ENCODE data around the gene MINK1. TPM values are rescaled to one million over a fixed set of nuclear protein-coding genes. Genes with fewer than 3 reads are reported as not detected.

The MINK1 gene
- total and polyA plus RNA-seq, 2 of the 8 experiments (the other 6 are each of a cell fraction or from before 2014, with no cell fraction given), result 26.9 to 77.7 TPM

DNA sequence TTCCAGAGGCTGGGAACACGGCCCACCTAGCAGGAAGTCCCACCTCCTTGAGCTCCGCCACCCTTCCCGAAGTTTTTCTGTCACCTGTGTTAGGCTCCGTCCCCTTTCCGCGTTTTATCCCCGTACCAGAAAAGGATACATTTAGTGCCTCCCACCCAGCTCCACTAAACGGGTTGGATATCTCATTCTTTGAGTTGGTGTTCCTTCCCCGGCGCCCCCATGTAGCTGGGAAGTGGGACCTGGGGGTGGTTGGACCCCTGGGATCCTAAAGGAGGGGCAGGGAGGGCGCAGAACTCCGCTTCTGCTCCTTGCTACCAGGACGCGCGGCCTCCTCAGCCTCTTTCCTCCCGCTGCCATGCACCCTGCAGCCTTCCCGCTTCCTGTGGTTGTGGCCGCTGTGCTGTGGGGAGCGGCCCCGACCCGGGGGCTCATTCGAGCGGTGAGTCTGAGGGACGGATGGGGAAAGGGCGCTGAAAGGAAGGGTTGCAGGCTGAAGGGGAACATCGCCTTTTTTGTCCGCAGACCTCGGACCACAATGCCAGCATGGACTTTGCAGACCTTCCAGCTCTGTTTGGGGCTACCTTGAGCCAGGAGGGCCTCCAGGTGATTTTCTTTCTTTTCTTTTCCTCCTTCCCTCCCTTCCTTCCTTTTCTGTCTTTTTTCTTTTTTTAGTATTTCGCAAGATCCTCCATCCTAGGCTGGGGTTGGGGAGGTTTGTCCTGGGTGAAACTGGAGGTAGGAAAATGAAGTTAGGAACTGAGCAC, 107.6 kb downstream of the MINK1 start (continued):
- TF ChIP-seq SIN3A (conservative IDR thresholded peaks at IDR 0.05 in 1 of 2, IDR thresholded peaks at IDR 0.05 in 1 of 2; ENCODE audit: low read depth in 1 of 2, low read length in 2 of 2), result 0 out of 4 replicates have a peak, but pooled peaks of 1 of the 2 experiments have one; percentile 16
